ENCODE results near the gene HACE1.

The HACE1 gene

GRCh38 chr6:104814743-104815142 lies 45.0 kb downstream of the HACE1 start:
- TF ChIP-seq ZNF704 (tag by site-specific recombination; IDR thresholded peaks at IDR 0.05) (no peak), ZNF132 (tag by site-specific recombination; IDR thresholded peaks at IDR 0.05; ENCODE audit: borderline replicate concordance) (no peak), ZNF449 (tag by site-specific recombination; IDR thresholded peaks at IDR 0.05) (no peak), ZNF560 (tag by site-specific recombination; IDR thresholded peaks at IDR 0.05; ENCODE audit: borderline replicate concordance) (no peak), ZNF23 (tag by site-specific recombination; IDR thresholded peaks at IDR 0.05; ENCODE audit: borderline replicate concordance) (no peak), CTCF (tag by site-specific recombination; IDR thresholded peaks at IDR 0.05) (no peak), SALL2 (tag by site-specific recombination; IDR thresholded peaks at IDR 0.05; ENCODE audit: borderline replicate concordance) (no peak), ZNF654 (tag by site-specific recombination; IDR thresholded peaks at IDR 0.05; ENCODE audit: low read depth) (no peak), KLF7 (tag by site-specific recombination; IDR thresholded peaks at IDR 0.05; ENCODE audit: borderline replicate concordance) (no peak), KLF9 (tag by site-specific recombination; IDR thresholded peaks at IDR 0.05; ENCODE audit: low read depth) (no peak), ZNF24 (tag by site-specific recombination; IDR thresholded peaks at IDR 0.05) (no peak), ZNF785 (tag by site-specific recombination; IDR thresholded peaks at IDR 0.05) (no peak), KLF1 (tag by site-specific recombination; IDR thresholded peaks at IDR 0.05) (no peak), INSM2 (tag by site-specific recombination; IDR thresholded peaks at IDR 0.05) (no peak), ZNF629 (tag by site-specific recombination; IDR thresholded peaks at IDR 0.05) (no peak)

GRCh38 chr6:104813552-104813951 lies 46.2 kb downstream of the HACE1 start:
- H3K36me3 ChIP-seq (ENCODE audit: control insufficient read depth in 2 of 2, insufficient read depth in 1 of 2, low read length in 2 of 2), result no peaks in the 10 kb centered on the region
- no peak overlapping the region for H3K4me3 ChIP-seq (ENCODE audit: low read depth, low read length)
- no peaks in the 10 kb centered on the region for H3K9me3 ChIP-seq (ENCODE audit: control insufficient read depth, insufficient read depth, low read depth, low read length)
- no peak overlapping the region for H3K27ac ChIP-seq (ENCODE audit: extremely low read depth, low read depth, low read length)
- POLR2A ChIA-PET, result no interaction called here
- no peaks in the 10 kb centered on the region for H3K4me1 ChIP-seq (ENCODE audit: control insufficient read depth, insufficient read depth, low read length)
- CTCF ChIA-PET, result no interaction called here
- TF ChIP-seq ZNF585B (tag by site-specific recombination; IDR thresholded peaks at IDR 0.05) (no peak), ZNF112 (tag by site-specific recombination; IDR thresholded peaks at IDR 0.05) (no peak), RBAK (tag by site-specific recombination; IDR thresholded peaks at IDR 0.05) (no peak), ZNF704 (tag by site-specific recombination; IDR thresholded peaks at IDR 0.05) (no peak), ZNF2 (tag by site-specific recombination; IDR thresholded peaks at IDR 0.05) (no peak), ZNF132 (tag by site-specific recombination; IDR thresholded peaks at IDR 0.05; ENCODE audit: borderline replicate concordance) (no peak), ZNF510 (tag by site-specific recombination; IDR thresholded peaks at IDR 0.05; ENCODE audit: insufficient replicate concordance) (no peak), TCF7L2 (IDR thresholded peaks at IDR 0.05; ENCODE audit: borderline replicate concordance, low read depth, low read length) (no peak), KLF7 (tag by site-specific recombination; IDR thresholded peaks at IDR 0.05; ENCODE audit: borderline replicate concordance) (no peak), ZNF473 (tag by site-specific recombination; IDR thresholded peaks at IDR 0.05) (no peak), HOXD13 (CRISPR knock-in tag; IDR thresholded peaks at IDR 0.05; ENCODE audit: borderline replicate concordance) (no peak), SP3 (tag by site-specific recombination; IDR thresholded peaks at IDR 0.05) (no peak), SALL2 (tag by site-specific recombination; IDR thresholded peaks at IDR 0.05; ENCODE audit: borderline replicate concordance) (no peak), ZBTB44 (tag by site-specific recombination; IDR thresholded peaks at IDR 0.05) (no peak), ZIC2 (tag by site-specific recombination; IDR thresholded peaks at IDR 0.05) (no peak), ZNF341 (tag by site-specific recombination; IDR thresholded peaks at IDR 0.05; ENCODE audit: low read depth) (no peak), KLF9 (tag by site-specific recombination; IDR thresholded peaks at IDR 0.05; ENCODE audit: low read depth) (no peak)

More at GRCh38 chr6:104814743-104815142, 45.0 kb downstream of the HACE1 start:
- Histone ChIP-seq H3K9me3 (ENCODE audit: control insufficient read depth, insufficient read depth, low read depth, low read length) (no peaks in the 10 kb centered on the region), H3K36me3 (ENCODE audit: control insufficient read depth in 2 of 2, insufficient read depth in 1 of 2, low read length in 2 of 2) (no peaks in the 10 kb centered on the region), H3K27ac (ENCODE audit: extremely low read depth, low read depth, low read length) (no peak overlapping the region), H3K4me1 (ENCODE audit: control insufficient read depth, insufficient read depth, low read length) (no peaks in the 10 kb centered on the region), H3K4me3 (ENCODE audit: low read depth, low read length) (no peak overlapping the region)
- POLR2A ChIA-PET, result no interaction called here
- CTCF ChIA-PET, result no interaction called here
